Ectodermal cell (in vitro differentiated cells): ENCODE results near the gene HSDL2. TPM values are rescaled to one million over a fixed set of nuclear protein-coding genes. Genes with fewer than 3 reads are reported as not detected.

Experiments used
- H3K27ac ChIP-seq: 2 replicates; pipeline ENCODE4 v1.7.0; 2013; ENCODE audit warnings: mild to moderate bottlenecking, low read depth, low read length; ENCODE audit not compliant: insufficient read depth, poor library complexity, severe bottlenecking
- H3K27me3 ChIP-seq: 2 replicates; pipeline ENCODE4 v1.7.0; 2013; ENCODE audit warnings: mild to moderate bottlenecking, low read length; ENCODE audit not compliant: insufficient read depth, control insufficient read depth, poor library complexity, severe bottlenecking
- H3K36me3 ChIP-seq: one replicate; pipeline ENCODE4 v1.7.0; 2013; ENCODE audit warnings: low read length; ENCODE audit not compliant: control insufficient read depth, insufficient read depth
- H3K4me1 ChIP-seq: one replicate; pipeline ENCODE4 v1.7.0; 2013; ENCODE audit warnings: low read length; ENCODE audit not compliant: control insufficient read depth, insufficient read depth
- H3K4me3 ChIP-seq: 2 replicates; pipeline ENCODE4 v1.7.0; 2013; ENCODE audit warnings: low read depth, low read length, control low read depth; ENCODE audit not compliant: insufficient read depth
- H3K9me3 ChIP-seq: 2 replicates; pipeline ENCODE4 v1.7.0; 2013; ENCODE audit warnings: mild to moderate bottlenecking, low read length, moderate library complexity; ENCODE audit not compliant: control insufficient read depth
- WGBS, 2 experiments: methylation state at CpG; one replicate each; pipeline ENCODE4 v1.1.7; 2013; ENCODE audit warnings: missing lambda C conversion rate in 2 of 2; 5-methylcytosine and 5-hydroxymethylcytosine counted together
- polyA plus RNA-seq, 4 experiments: library from polyadenylated mRNA; stranded (reverse); fragments of 50-300 nt; gene quantifications; one replicate each; pipeline ENCODE4 v1.2.3, GENCODE V29; 2013

Gene HSDL2
- polyA plus RNA-seq (2013, experiment 1 of 4) = 18.8 TPM
- polyA plus RNA-seq (2013, experiment 2 of 4) = 15.0 TPM
- polyA plus RNA-seq (2013, experiment 3 of 4) = 17.1 TPM
- polyA plus RNA-seq (2013, experiment 4 of 4) = 21.1 TPM

- peaks cover 3% of the 10 kb centered on the region for H3K4me1 ChIP-seq
- WGBS, 2 experiments = 2 to 3% methylated on average over 41 to 43 of the region's 43 CpGs
- peak within 1 kb of the TSS; percentile 87 for H3K4me3 ChIP-seq
- no peaks in the 10 kb centered on the region for H3K9me3 ChIP-seq
- H3K27ac ChIP-seq = peak within 1 kb of the TSS; percentile 96
- no peaks in the 10 kb centered on the region for H3K27me3 ChIP-seq
- no peaks in the 10 kb centered on the region for H3K36me3 ChIP-seq
Observed at GRCh38 chr9:112380102-112380824, at the start of gene HSDL2. TSS of gene HSDL2 (plus strand) at chr9:112380108. CDS start at chr9:112380164, 56 bp downstream.

GRCh38 chr9:112331674-112331952 is 48.3 kb upstream of the HSDL2 start:
- no peak overlapping the region for H3K27ac ChIP-seq
- H3K27me3 ChIP-seq = no peaks in the 10 kb centered on the region
- H3K9me3 ChIP-seq = no peaks in the 10 kb centered on the region
- no peaks in the 10 kb centered on the region for H3K36me3 ChIP-seq
- 64% methylated on average over 4 of the region's 4 CpGs for WGBS, 2 experiments
- H3K4me1 ChIP-seq = no peaks in the 10 kb centered on the region
- H3K4me3 ChIP-seq = peak overlapping the region; percentile 80

- H3K27me3 ChIP-seq = no peaks in the 10 kb centered on the region
- no peaks in the 10 kb centered on the region for H3K4me1 ChIP-seq
- peak overlapping the region; percentile 80 for H3K4me3 ChIP-seq
- H3K27ac ChIP-seq = no peak overlapping the region
- no peaks in the 10 kb centered on the region for H3K36me3 ChIP-seq
- H3K9me3 ChIP-seq = no peaks in the 10 kb centered on the region
- WGBS, 2 experiments = 1 to 2% methylated on average over 3 of the region's 4 CpGs
Observed at GRCh38 chr9:112332214-112332613, 47.7 kb upstream of the HSDL2 start.

- Histone ChIP-seq H3K27ac (peak overlapping the region; percentile 94), H3K27me3 (no peaks in the 10 kb centered on the region), H3K4me3 (peak overlapping the region; percentile 80), H3K4me1 (no peaks in the 10 kb centered on the region), H3K9me3 (no peaks in the 10 kb centered on the region), H3K36me3 (no peaks in the 10 kb centered on the region)
- 0% methylated on average over 15 to 19 of the region's 19 CpGs for WGBS, 2 experiments
Observed at GRCh38 chr9:112332674-112332976, 47.3 kb upstream of the HSDL2 start.

GRCh38 chr9:112332977-112333638 is 46.8 kb upstream of the HSDL2 start, which contains the start of gene PTBP3:
TSS of gene PTBP3 (minus strand) at chr9:112333619. CDS start at chr9:112297865, 35,754 bp downstream.
- Histone ChIP-seq H3K4me3 (peak within 1 kb of the TSS; percentile 80), H3K9me3 (no peaks in the 10 kb centered on the region), H3K4me1 (no peaks in the 10 kb centered on the region), H3K27ac (peak within 1 kb of the TSS; percentile 94), H3K27me3 (no peaks in the 10 kb centered on the region), H3K36me3 (no peaks in the 10 kb centered on the region)
- WGBS, 2 experiments = 0% methylated on average over 90 of the region's 90 CpGs

- H3K27ac ChIP-seq = peak overlapping the region; percentile 94
- H3K4me1 ChIP-seq = no peaks in the 10 kb centered on the region
Observed at GRCh38 chr9:112333639-112334431, 46.1 kb upstream of the HSDL2 start.

GRCh38 chr9:112334432-112334841 is 45.5 kb upstream of the HSDL2 start:
- H3K9me3 ChIP-seq = no peaks in the 10 kb centered on the region
- H3K4me1 ChIP-seq = no peaks in the 10 kb centered on the region
- peak overlapping the region; percentile 54 for H3K4me3 ChIP-seq
- H3K27ac ChIP-seq = no peak overlapping the region
- H3K36me3 ChIP-seq = no peaks in the 10 kb centered on the region
- WGBS, 2 experiments = 31 to 34% methylated on average over 7 of the region's 8 CpGs
- H3K27me3 ChIP-seq = no peaks in the 10 kb centered on the region

More at GRCh38 chr9:112333639-112334431, 46.1 kb upstream of the HSDL2 start:
- Histone ChIP-seq H3K9me3 (no peaks in the 10 kb centered on the region), H3K36me3 (no peaks in the 10 kb centered on the region), H3K4me3 (peak overlapping the region; percentile 80), H3K27me3 (no peaks in the 10 kb centered on the region)
- WGBS, 2 experiments = 0 to 1% methylated on average over 64 to 72 of the region's 72 CpGs

- H3K4me3 ChIP-seq = no peak overlapping the region
- H3K27me3 ChIP-seq = no peaks in the 10 kb centered on the region
- H3K27ac ChIP-seq = no peak overlapping the region
- no peaks in the 10 kb centered on the region for H3K9me3 ChIP-seq
- WGBS, 2 experiments = 38 to 75% methylated on average over 1 of the region's 1 CpG
- H3K4me1 ChIP-seq = no peaks in the 10 kb centered on the region
- H3K36me3 ChIP-seq = no peaks in the 10 kb centered on the region
Observed at GRCh38 chr9:112337547-112337946, 42.4 kb upstream of the HSDL2 start.

GRCh38 chr9:112338561-112338960 is 41.3 kb upstream of the HSDL2 start:
- H3K36me3 ChIP-seq = no peaks in the 10 kb centered on the region
- no peaks in the 10 kb centered on the region for H3K27me3 ChIP-seq
- H3K4me3 ChIP-seq = no peak overlapping the region
- no peak overlapping the region for H3K27ac ChIP-seq
- H3K9me3 ChIP-seq = no peaks in the 10 kb centered on the region
- H3K4me1 ChIP-seq = no peaks in the 10 kb centered on the region
- 92 to 93% methylated on average over 3 of the region's 3 CpGs for whole genome bisulfite sequencing, 2 experiments

- 94 to 95% methylated on average over 3 of the region's 3 CpGs for WGBS, 2 experiments
- H3K27me3 ChIP-seq = no peaks in the 10 kb centered on the region
- H3K4me3 ChIP-seq = no peak overlapping the region
- H3K4me1 ChIP-seq = no peaks in the 10 kb centered on the region
- H3K36me3 ChIP-seq = no peaks in the 10 kb centered on the region
- H3K27ac ChIP-seq = no peak overlapping the region
- no peaks in the 10 kb centered on the region for H3K9me3 ChIP-seq
Observed at GRCh38 chr9:112339886-112340285, 40.0 kb upstream of the HSDL2 start.
